Adrenal gland (tissue), 5 donors: Measurements from ENCODE around the gene TM4SF4.

Experiments used
- POLR2A ChIP-seq, 2 donors: fragments of 450-650 bp; IDR thresholded peaks; one replicate each; pipeline ENCODE4 v1.6.1; 2017; ENCODE audit warnings: antibody characterized with exemption in 2 of 2, mild to moderate bottlenecking in 2 of 2, moderate library complexity in 1 of 2
- TF ChIP-seq, protein P1 (sequence below), 6 experiments: fragments of 450-650 bp in 4 of 6; fragments of 200-600 bp in 2 of 6; sonication (generic) in 1 of 6; IDR thresholded peaks; 1 replicate in 5 of 6; 2 replicates in 1 of 6; pipeline versions ENCODE4 v1.5.1 to v1.8.0; 2016 to 2021; ENCODE audit warnings: antibody characterized with exemption in 6 of 6, mild to moderate bottlenecking in 2 of 6, moderate library complexity in 1 of 6
- donor health status: DM: no; HTN: no; CAD: no.

DNA sequence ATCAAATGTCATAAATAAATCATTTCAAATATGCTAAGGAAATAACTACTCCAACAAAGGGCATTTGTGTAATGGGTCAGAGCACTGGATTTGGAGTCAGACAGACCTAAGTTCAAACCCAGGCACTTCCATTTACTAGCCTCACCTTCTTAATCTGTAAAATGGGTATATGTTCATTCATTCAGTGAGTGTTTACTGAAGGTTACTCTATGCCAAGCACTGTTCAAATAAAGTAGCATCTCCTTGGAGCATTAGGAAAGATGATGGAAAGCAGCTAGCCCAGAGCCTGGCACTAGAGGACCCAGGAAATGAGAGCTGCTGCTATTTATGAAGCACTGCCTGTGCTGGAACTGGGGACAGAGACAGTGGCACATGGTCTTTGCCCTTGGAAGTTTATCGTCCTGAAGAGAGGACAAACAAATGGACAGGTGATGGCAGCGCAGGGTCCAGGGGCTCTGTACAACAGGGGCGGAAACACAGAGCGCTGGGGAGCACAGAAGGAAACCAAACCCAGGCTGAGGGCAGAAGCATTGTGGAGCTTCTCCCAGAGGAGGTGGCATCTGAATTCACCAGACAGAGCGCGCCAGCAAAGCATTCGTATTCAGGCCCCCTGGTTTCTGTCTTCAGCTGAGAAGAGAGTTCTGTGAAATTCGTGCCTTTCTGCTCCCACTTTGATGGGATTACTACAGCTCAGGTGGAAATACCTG is 19.0 kb downstream of the TM4SF4 start:
- TF ChIP-seq, protein P1, sequence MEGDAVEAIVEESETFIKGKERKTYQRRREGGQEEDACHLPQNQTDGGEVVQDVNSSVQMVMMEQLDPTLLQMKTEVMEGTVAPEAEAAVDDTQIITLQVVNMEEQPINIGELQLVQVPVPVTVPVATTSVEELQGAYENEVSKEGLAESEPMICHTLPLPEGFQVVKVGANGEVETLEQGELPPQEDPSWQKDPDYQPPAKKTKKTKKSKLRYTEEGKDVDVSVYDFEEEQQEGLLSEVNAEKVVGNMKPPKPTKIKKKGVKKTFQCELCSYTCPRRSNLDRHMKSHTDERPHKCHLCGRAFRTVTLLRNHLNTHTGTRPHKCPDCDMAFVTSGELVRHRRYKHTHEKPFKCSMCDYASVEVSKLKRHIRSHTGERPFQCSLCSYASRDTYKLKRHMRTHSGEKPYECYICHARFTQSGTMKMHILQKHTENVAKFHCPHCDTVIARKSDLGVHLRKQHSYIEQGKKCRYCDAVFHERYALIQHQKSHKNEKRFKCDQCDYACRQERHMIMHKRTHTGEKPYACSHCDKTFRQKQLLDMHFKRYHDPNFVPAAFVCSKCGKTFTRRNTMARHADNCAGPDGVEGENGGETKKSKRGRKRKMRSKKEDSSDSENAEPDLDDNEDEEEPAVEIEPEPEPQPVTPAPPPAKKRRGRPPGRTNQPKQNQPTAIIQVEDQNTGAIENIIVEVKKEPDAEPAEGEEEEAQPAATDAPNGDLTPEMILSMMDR (IDR thresholded peaks at IDR 0.05) = no peak
- no peak for TF ChIP-seq POLR2A (IDR thresholded peaks at IDR 0.05)
